H7 (cell line): ENCODE data around the gene SLC13A4. TPM values are rescaled to one million over a fixed set of nuclear protein-coding genes. Genes with fewer than 3 reads are reported as not detected.
A peak's percentile ranks its signal among the peaks of the same experiment; 100 is the strongest.

Experiments used
- DNase-seq: peaks from one replicate; pipeline ENCODE4 v3.0.0; 2012
- H3K27me3 ChIP-seq: 2 replicates; pipeline ENCODE4 v1.6.0; 2011; ENCODE audit warnings: mild to moderate bottlenecking, low read length; ENCODE audit not compliant: control insufficient read depth, insufficient read depth
- H3K36me3 ChIP-seq: replicated peaks from 2 replicates; pipeline ENCODE4 v1.5.1; 2011; ENCODE audit warnings: low read length; ENCODE audit not compliant: control insufficient read depth, insufficient read depth
- H3K4me3 ChIP-seq: 2 replicates; pipeline ENCODE4 v1.5.1; 2011; ENCODE audit warnings: low read depth, mild to moderate bottlenecking, control low read depth, low read length, moderate library complexity; ENCODE audit not compliant: insufficient read depth
- total RNA-seq: library from RNA; depleted of rRNA; stranded (reverse); fragments of >200 nt; shearing (Covaris generic); gene quantifications from 2 replicates; pipeline ENCODE4 v1.2.3, GENCODE V29; 2014

Gene SLC13A4
- total RNA-seq, 1 experiment from 2014 or later: 2.3 TPM

DNA sequence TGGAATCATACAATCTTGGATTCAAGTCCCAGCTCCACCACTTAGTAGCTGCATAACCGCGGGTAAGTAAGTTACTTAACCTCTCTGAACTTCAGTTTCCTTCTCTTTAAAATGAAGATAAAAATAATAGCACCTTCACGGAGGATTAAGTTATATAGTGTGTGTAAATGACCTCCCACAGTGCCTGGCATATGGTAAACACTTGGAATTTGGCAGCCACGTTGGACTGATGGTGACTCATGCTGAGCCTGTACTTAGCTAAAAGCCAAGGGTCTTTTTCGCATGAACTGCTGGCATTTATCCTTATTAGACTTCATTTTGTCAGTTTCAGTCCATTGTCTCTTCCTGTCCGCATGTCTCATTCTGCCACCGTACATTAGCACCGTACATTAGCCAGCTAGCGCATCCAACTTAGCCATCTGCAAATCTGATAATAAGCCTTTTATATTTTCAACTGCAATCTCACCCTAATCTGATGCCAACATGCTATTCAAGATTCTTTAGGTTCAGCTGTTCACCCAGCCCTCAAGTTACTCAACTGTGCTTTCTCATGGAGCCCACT, 11.2 kb downstream of the SLC13A4 start:
- no peaks in the 10 kb centered on the region for H3K27me3 ChIP-seq
- H3K4me3 ChIP-seq: no peak overlapping the region
- H3K36me3 ChIP-seq: no peaks in the 10 kb centered on the region; the same call in 1 of the 2 replicates
- no peak for DNase-seq

DNA sequence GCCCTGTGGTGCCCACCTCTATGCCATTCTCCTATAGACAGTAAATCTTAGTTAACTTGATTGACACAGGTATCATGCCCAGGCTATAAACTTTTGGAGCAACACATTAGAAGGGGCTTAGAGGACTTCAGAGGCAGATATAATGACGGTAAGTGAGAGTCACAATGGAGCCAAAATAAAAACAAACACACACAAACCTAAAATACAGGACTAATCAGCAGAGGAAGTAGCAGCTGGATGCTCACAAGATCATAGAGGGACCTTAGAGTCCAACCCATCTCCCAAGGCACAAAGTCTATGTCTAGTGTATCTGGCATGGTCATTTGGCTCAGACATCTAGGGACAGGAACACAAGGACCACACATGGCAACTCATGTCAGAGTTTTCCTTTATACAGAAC, 12.3 kb downstream of the SLC13A4 start:
- Histone ChIP-seq H3K4me3 (no peak overlapping the region), H3K36me3 (no peaks in the 10 kb centered on the region; the same call in 1 of the 2 replicates), H3K27me3 (no peaks in the 10 kb centered on the region)
- no peak for DNase-seq

DNA sequence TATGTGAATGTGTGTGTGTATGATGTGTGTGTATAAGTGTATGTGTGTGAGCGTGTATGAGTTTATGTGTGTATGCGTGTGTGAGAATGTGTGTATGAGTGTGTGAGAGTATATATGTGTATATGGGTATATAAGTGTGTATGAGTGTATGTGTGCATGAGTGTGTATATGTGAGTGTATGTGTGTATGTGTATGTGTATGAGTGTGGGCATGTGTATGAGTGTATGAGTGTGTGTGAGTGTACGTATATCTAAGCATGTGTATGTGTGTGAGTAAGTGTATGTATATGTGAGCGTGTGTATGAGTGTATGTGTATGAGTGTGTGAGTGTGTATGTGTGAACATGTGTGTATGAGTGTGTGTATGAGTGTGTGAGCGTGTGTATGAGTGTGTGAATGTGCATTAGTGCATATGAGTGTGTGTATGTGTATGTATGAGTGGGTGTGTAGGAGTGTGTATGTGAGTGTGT, 12.9 kb downstream of the SLC13A4 start:
- no peak for DNase-seq
- Histone ChIP-seq H3K27me3 (no peaks in the 10 kb centered on the region), H3K36me3 (no peaks in the 10 kb centered on the region; the same call in 1 of the 2 replicates), H3K4me3 (no peak overlapping the region)

DNA sequence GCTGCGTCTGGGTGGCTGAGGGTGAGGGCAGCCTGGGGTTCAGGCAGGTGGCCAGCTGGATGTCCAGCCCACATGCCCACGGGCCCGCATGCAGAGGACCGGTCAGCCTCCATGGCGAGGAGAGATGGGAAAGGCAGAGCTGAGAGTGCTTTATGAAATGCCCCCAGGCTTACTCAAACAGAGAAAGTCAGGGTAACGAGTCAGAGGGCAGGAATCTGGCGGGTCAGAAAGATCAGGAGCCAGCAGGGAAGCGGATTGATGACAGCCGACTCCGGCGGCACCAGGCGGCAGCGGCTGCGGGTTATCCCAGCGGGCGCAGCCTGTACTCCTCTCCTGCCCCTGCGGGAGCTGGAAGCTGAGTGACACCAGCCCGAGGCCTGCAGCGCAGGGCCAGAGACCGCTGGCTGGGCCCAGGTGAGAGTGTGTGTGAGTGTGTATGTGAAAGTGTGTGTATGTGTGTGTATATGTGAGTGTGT, 13.4 kb downstream of the SLC13A4 start:
- Histone ChIP-seq H3K4me3 (no peak overlapping the region), H3K27me3 (no peaks in the 10 kb centered on the region), H3K36me3 (no peaks in the 10 kb centered on the region; the same call in 1 of the 2 replicates)
- DNase-seq: peak; percentile 77

DNA sequence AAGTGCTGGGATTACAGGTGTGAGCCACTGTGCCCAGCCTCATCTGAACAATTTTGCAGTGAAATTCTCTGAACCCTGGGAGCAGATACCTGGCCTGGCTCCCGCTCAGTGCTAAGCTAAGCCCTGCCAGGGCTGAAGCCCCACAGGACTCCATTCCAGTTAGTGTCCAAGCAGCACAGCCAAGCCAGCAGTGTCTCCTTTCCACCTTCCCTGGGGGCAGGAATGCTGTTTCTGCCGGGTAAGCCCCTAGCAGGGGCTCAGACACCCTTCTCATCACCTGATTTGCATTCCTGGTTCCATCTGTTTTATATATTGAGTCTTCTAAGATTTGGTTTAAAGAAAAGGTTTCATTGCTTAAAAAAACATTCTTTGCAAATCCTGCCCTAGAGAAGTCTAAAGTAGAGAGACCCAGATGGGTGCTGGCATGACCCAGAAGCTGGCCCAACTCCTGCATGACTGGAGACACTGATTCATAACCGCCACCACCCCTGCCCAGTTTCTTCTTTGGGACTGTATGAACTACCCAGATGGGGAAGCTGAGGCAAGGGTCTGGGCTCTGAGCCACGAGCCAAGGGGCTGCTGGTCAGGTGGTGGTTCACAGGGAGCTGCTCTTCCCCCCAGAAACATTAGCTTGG, 14.0 kb downstream of the SLC13A4 start:
- no peak overlapping the region for H3K4me3 ChIP-seq
- H3K27me3 ChIP-seq: no peaks in the 10 kb centered on the region
- DNase-seq: no peak
- no peaks in the 10 kb centered on the region; the same call in 1 of the 2 replicates for H3K36me3 ChIP-seq

DNA sequence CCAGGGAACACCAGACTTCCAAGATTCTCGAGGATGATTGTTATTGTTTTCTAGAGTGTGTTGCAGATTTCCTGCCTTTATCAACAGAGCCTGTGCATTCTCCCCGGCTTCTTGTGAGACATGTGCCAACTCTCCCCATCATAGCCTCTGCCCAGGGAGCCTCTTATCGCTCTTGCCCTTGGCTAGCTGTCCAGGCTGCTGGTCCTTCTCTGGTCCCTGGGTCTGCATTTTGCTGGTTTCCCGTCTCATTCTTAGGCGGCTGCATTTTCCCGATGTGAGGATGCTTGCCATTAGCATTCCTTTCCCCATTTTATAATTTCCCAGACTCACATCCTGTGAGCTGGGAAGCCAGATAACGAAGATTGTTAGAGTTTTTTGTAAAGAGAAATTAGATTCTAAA, 15.2 kb downstream of the SLC13A4 start:
- H3K27me3 ChIP-seq: no peaks in the 10 kb centered on the region
- H3K4me3 ChIP-seq: no peak overlapping the region
- H3K36me3 ChIP-seq: no peaks in the 10 kb centered on the region; the same call in 1 of the 2 replicates
- no peak for DNase-seq

DNA sequence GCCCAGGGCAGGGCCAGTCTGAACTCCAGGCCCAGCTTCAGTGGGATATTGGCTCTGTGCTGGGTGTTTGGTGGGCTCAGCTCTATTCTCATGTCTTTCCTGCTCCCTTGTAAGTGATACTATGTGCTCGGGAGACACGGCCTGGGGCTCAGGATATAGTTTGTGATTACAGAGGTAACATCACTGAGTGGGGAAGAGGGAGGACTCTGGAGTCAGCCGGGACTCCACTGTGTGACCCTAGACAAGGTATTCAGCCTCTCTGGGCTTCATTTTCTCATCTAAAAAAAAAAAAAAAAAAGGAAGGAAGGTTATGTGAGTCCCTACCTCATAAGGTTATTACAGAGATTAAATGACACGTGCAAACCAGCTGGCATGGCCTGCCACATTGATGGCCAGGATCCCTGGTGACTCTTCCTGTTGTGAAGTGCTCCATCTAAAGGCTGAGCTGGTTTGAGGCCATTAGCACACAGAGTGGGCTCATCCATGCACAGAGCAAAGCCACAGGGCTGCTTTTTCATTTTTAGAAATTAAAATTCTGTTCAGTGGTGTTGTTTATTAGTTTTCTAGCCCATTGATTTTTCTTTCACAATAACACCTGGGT, 15.7 kb downstream of the SLC13A4 start:
- H3K4me3 ChIP-seq: no peak overlapping the region
- H3K36me3 ChIP-seq: no peaks in the 10 kb centered on the region; the same call in 1 of the 2 replicates
- no peaks in the 10 kb centered on the region for H3K27me3 ChIP-seq
- DNase-seq: no peak

DNA sequence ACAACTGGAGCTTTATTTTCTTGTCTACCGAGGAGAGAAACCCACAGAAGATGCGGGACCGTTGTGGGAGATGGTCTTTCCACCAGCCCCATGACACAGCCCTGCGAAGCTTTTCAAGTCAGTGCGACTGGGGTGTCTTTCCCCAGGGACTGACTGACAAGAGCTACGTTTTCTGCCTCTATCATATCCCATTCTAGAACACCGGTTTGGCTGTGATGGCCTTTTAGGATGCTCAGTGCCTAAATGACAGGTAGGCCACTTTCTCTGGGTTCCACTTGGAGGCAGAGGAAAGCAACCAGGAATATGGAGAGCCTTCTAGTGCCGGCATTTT, 16.9 kb downstream of the SLC13A4 start:
- Histone ChIP-seq H3K4me3 (no peak overlapping the region), H3K27me3 (no peaks in the 10 kb centered on the region), H3K36me3 (no peaks in the 10 kb centered on the region; the same call in 1 of the 2 replicates)
- DNase-seq: no peak

DNA sequence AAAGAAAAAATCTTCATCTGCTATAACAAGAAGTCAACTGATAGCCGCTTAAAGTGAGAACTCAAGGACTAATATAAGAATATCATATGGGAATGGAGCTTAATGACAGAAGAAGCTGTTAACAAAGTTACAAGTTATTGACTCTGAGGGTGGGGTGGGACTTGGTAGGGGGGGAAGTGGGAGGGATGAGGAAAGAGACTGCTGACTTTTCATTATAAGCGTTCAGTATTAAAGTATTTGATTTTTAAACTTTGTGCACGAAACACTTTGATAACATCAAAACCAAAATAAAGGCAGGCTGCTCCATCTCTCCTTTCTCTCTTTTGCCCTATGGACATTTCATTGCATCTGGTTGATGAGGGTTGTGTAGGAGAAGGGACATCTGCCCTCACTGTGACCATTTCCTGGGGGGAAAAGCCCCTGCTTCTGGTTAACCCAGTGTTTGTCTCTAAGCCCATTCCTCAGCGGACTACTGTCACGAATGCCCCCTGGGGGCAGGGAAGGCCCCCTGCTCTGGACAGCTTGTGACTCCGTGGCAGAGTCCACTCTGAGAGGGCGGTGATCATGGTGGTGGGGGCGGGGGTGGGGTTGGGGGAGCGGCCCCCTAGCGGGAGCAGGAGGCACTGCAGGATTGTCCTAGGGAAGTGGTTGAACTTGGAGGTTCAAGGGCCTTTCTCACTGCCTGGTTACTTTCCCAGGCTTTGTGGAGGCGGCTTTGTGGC, 17.4 kb downstream of the SLC13A4 start:
- peak; percentile 90 for DNase-seq
- H3K36me3 ChIP-seq: no peaks in the 10 kb centered on the region; the same call in 1 of the 2 replicates
- no peaks in the 10 kb centered on the region for H3K27me3 ChIP-seq
- peak overlapping the region; percentile 31; the same call in 1 of the 2 replicates for H3K4me3 ChIP-seq

DNA sequence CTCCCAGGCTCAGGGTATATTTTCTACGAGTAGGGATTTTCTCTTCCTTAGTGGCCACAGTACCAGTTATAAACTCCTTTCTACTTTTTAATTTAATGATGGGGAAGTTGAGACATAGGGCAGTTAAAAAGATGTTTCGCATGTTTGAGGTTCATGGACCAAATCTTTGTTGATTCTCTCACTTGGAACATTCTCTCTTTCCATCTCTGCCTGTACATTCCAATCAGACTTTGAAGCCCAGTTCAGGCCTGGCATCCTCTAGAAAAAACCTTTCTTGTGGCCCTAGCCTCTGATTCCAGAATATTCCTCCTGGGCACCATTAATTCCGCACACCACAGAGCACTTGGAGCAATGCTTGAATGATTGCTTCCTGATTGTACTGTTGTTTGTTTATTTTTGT, 18.5 kb downstream of the SLC13A4 start:
- Histone ChIP-seq H3K27me3 (no peaks in the 10 kb centered on the region), H3K36me3 (no peaks in the 10 kb centered on the region), H3K4me3 (no peak overlapping the region)
- DNase-seq: no peak

DNA sequence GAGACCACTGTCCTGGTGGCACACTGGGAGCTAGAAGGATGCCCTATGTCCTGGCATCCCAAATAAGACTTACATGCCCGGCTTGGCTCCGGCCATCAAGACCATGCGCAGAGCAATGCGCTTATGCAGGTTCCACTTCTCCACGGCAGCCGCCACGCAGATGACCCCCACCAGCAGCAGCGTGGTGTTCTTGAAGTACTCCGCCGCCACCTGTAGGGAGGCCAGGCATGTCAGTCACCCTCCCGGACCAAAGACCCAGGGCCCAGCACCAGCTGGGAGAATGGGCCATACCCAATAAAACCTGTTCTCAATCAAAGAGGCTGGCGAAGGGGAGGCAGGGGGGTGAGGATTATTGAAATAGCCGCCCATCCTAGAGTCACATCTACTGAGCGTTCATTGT, 19.9 kb downstream of the SLC13A4 start:
- DNase-seq: peak; percentile 75
- no peaks in the 10 kb centered on the region for H3K27me3 ChIP-seq
- no peak overlapping the region for H3K4me3 ChIP-seq
- H3K36me3 ChIP-seq: no peaks in the 10 kb centered on the region

DNA sequence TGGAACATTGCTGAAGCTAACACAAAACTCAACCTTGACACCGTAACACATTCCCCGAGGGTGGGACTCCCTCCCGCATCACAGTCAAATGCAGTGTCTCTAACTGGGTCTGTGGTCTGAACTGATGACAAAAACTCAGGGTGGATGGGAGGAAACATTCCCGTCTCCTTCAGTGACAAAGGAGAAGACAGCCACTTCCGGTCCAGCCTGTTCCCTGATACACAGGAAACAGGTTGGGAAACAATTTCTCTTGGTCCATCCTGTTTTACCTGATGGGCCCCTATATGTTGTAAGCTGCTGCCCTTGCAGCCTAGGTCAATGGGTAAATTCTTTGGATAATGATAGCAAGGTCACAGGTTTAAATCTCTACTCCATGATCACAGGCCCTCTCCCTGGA, 20.4 kb downstream of the SLC13A4 start:
- DNase-seq: no peak
- no peak overlapping the region for H3K4me3 ChIP-seq
- no peaks in the 10 kb centered on the region for H3K36me3 ChIP-seq
- H3K27me3 ChIP-seq: no peaks in the 10 kb centered on the region

DNA sequence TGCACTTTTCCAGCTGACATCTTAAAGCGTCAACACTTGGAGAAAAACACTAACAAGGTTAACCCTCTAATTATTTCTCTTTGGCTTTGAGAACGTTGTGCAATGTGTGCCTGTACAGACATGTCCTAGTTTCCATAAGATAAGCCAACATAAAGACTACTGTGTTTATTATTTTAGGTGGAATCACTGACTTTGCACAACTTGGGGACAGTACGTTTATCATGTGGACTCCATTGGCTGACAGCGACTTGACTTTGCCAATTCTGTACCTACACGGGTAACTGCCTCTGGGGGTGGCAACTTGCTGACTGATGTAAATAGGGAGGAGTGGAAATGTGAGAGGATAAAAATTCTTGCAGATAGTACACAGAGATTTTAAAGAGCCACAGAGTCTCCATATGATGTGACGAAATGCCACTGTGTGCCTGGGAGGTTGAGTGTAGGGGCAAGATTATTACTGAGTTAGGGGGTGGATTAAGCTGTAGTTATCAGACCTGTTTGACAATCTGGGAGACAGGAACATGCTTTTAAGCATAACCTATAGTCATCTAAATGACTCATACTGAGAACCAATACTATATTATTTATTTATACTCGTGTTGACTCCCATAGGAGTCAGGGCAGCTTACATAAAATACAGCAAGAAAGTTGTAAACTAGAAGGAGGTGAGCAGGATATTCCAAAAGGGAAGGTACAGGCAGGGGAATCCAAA, 21.0 kb downstream of the SLC13A4 start:
- Histone ChIP-seq H3K27me3 (no peaks in the 10 kb centered on the region), H3K4me3 (no peak overlapping the region), H3K36me3 (no peaks in the 10 kb centered on the region)
- no peak for DNase-seq

DNA sequence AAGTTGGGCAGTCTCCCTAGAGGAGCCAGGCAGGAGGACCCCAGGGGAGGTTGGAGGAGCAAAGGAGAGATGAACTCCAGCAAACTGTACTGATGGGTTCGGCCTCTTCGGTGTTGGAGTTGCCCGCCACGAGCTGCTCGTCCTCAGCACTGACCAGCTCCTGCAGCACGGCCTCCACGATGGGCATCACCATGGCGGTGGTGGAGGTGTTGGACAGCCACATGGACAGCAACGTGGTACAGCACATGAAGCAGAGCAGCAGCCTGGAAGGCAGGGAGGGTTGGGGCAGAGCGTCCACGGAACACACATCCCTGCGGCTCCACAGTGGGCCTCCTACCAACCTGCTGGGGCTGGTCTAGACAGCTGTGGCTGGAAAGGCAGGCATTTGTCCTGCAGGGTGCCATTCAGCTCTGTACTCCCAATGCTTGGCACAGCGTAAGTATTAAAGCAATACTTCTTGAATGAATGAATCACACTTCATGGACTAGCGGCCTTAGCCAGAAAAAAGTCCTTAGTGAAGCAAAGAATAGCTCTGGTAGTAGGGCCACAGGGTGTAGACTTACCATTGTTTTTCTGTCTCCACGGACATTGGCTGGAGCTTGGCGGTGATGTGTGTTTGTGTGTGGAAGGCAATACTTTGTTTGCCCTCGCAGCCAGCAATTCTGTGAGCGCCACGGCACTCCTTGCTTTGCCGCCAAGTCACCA, 21.8 kb downstream of the SLC13A4 start:
- Histone ChIP-seq H3K27me3 (no peaks in the 10 kb centered on the region), H3K4me3 (no peak overlapping the region), H3K36me3 (no peaks in the 10 kb centered on the region)
- no peak for DNase-seq
